ENCODE results near the gene IER2. TPM values are rescaled to one million over a fixed set of nuclear protein-coding genes. Genes with fewer than 3 reads are reported as not detected.

Gene IER2
- total and polyA plus RNA-seq, 2 of the 8 experiments (the other 6 are each of a cell fraction or from before 2014, with no cell fraction given): 84.5 to 138 TPM

DNA sequence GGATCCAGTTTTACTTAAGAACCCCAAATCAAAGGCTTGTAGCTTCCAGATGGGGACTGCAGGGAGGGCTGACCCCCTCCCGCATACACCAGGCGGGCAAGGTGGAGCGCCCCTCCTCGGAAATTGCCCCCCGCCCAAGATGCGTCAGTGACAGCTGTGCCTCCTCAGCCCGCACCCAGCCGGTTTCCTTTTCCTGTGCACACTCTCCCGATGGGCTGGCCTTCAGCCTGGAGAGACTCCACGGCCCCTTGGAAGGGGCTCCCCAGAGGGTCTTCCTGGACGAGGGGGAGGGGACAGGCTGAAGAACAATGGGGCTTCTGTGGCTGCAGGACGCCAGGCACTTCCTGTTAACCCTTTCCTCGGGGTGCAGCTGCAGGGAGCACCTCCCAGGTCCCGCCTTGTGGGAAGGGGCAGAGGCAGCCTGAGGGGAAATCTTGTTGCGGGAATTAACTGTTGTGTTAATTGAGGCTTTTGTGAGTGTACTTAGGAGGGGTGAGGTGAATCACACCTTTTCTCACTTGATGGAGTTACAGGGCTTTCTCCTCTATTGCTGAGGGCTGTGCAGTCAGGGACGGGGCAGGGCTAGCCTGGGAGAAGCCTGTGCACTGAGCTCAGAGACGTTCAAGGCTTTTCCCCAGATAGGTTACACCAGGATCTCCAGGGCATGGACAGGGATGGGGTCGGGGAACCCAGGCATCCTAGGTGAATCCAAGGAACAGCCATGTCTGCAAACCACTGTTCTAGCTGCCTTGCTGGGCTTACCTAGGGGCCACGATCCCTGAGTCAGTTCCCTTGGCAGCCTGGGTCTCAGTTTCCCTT, 14.3 kb downstream of the IER2 start (continued):
- TF ChIP-seq CREB1 (IDR thresholded peaks at IDR 0.05) (peak; percentile 68; the same call in 1 of the 2 replicates), EGR1 (IDR thresholded peaks at IDR 0.05; ENCODE audit: borderline replicate concordance, low read depth, low read length) (peak; percentile 93), SIRT6 (IDR thresholded peaks at IDR 0.05; ENCODE audit: low read length) (peak; percentile 86), CTBP2 (IDR thresholded peaks at IDR 0.05; ENCODE audit: borderline replicate concordance, insufficient read depth, insufficient read length, low read length) (peak; percentile 97), ZNF274 (IDR thresholded peaks at IDR 0.05; ENCODE audit: borderline replicate concordance, extremely low read depth, low read length) (no peak), E2F6 (IDR thresholded peaks at IDR 0.05) (peak; percentile 52; the same call in 1 of the 2 replicates), CHD2 (IDR thresholded peaks at IDR 0.05; ENCODE audit: low read length) (peak; percentile 12; the same call in 1 of the 2 replicates), GABPA (IDR thresholded peaks at IDR 0.05; ENCODE audit: borderline replicate concordance, insufficient read depth, low read length) (peak; percentile 68; the same call in 1 of the 2 replicates), USF2 (IDR thresholded peaks at IDR 0.05; ENCODE audit: low read length) (no peak), BCL11A (IDR thresholded peaks at IDR 0.05; ENCODE audit: low read depth in 2 of 2, low read length in 2 of 2) (peak in 1 of 2 experiments; percentile 29), JUND (IDR thresholded peaks at IDR 0.05; ENCODE audit: low read length) (peak; percentile 55; the same call in 1 of the 2 replicates), TCF12 (IDR thresholded peaks at IDR 0.05; ENCODE audit: low read depth, low read length) (peak; percentile 95), SRF (IDR thresholded peaks at IDR 0.05; ENCODE audit: low read depth, low read length) (peak; percentile 32; the same call in 1 of the 2 replicates), POLR2A (IDR thresholded peaks at IDR 0.05; ENCODE audit: control extremely low read depth in 1 of 2, low read depth in 2 of 2, low read length in 2 of 2) (peak; percentile 41 to 65; a peak in 2 of 3 replicates), BACH1 (IDR thresholded peaks at IDR 0.05; ENCODE audit: low read length) (peak; percentile 82), TAF7 (optimal IDR thresholded peaks at IDR 0.05; ENCODE audit: borderline replicate concordance, low read depth, low read length) (peak; percentile 55), SP4 (IDR thresholded peaks at IDR 0.05; ENCODE audit: low read length) (0 out of 2 replicates have a peak, but pooled peaks have one; percentile 32), GTF2F1 (IDR thresholded peaks at IDR 0.05; ENCODE audit: borderline replicate concordance, low read depth, low read length) (peak; percentile 71; the same call in 1 of the 2 replicates), SP1 (IDR thresholded peaks at IDR 0.05; ENCODE audit: low read depth, low read length) (peak; percentile 84), HDAC6 (IDR thresholded peaks at IDR 0.05; ENCODE audit: low read depth, low read length) (no peak), EZH2 (IDR thresholded peaks at IDR 0.05; ENCODE audit: low read depth, low read length, severe bottlenecking) (no peak), TAF1 (IDR thresholded peaks at IDR 0.05; ENCODE audit: low read depth, low read length) (peak; percentile 63)
- TF ChIP-seq, protein P1, sequence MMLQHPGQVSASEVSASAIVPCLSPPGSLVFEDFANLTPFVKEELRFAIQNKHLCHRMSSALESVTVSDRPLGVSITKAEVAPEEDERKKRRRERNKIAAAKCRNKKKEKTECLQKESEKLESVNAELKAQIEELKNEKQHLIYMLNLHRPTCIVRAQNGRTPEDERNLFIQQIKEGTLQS (IDR thresholded peaks at IDR 0.05; ENCODE audit: insufficient read depth, low read depth, low read length): no peak

All from H1 (cell line).